OCI-M2 (cell line): ENCODE results near the gene CUEDC1.
"Not testable (repeated sequence)": the region's sequence is repeated elsewhere in the genome, so short reads cannot be mapped to it uniquely, and the experiment has no call there.

Experiments used
- DNase-seq: peaks from one replicate; lab custom pipeline; 2025; ENCODE audit not compliant: unreplicated experiment; lab: John Stamatoyannopoulos, UW

Gene CUEDC1

GRCh38 chr17:57985675-57985974 is 30.4 kb upstream of the CUEDC1 start:
- DNase-seq = no peak

DNA sequence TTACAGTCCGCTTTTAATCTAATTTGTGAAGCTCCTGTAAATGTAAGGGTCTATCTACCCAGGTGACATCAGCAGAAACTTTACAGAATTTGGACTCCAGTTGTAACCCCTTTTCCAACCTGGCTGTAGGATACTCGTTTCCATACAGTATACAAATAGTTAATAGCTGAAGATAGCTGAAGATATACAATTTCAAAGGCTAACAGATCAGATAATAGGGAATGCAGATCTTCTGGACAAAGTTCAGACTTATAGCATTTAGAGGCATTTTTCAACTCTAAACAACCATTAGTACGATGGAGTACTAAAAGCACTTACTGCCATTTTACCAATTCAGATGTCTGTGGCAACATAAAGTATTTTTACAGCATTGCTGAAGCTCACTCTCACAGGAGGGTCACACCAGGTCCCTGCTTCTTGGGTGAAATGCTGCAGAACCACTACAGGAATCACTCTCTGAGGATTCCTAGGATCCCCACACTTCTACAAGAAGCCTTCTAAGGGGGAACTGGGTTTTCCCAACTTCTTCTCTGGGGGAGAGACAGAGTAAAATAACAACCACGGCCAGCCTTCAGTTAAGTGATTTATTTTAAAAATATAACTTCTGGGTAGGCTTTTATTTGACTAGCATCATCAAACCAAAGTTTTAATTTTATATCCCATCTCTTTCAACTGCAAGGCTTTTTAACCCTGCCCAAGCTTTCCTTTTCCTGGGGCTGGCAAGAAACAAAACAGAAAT is 29.9 kb upstream of the CUEDC1 start:
- DNase-seq = no peak

GRCh38 chr17:57984261-57984890 is 29.2 kb upstream of the CUEDC1 start:
- DNase-seq = no peak

DNA sequence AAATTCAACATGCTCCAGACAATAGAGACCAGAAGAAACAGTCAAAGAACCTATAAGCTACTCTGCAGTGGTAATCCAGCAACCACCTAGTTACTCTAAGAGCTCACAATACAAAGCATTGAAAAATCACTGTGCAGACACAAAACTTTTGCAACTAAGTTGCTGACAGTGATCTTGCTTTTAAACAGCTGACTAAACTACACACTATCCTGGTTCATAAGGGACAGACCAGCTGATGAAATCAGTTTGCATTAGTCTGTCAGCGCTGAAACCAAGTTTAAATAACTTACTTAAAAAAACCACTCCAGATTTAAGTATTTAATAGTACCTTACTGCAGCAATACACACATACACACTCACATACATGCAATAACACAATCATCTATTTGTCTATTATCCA is 28.2 kb upstream of the CUEDC1 start:
- DNase-seq = no peak

GRCh38 chr17:57982452-57983170 is 27.4 kb upstream of the CUEDC1 start:
- DNase-seq = no peak

DNA sequence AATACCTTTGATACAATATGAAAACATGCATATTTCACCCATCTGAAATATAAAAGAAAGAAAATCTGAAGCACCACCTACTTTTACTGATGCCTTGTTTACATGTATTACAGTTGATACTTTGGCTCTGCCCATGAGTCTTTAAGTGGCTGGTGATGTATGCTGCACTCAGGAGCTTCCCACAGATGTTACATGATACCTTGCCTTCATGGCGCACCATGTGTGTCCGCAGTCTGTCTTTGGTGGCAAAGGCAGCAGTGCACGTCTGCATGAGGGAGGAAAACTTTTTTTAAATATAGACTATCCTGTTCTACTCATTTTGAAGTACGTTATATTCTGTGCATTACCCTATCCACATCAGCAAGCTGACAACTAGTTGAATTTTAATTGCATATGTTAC is 25.3 kb upstream of the CUEDC1 start:
- DNase-seq = no peak

- DNase-seq = no peak
Observed at GRCh38 chr17:57979076-57979475, 23.9 kb upstream of the CUEDC1 start.

DNA sequence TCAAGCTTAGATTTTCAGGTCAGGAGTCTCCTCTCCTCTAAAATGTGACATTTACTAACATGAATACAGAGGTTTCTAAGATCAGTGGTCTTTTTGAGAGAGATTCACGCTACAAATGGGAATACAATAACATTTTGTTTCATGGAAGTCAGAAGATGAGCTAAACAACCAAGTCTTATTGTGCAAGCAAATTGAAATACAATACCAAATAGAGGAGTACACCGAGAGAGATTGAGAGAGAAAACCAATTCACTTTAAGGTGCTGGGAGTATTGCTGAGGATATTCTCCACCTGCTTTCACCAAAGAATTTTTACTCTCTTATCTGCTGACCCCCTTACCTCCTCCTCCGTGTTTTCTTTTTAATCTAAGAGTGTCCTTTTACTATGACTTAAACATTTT is 21.4 kb upstream of the CUEDC1 start:
- no peak for DNase-seq

DNA sequence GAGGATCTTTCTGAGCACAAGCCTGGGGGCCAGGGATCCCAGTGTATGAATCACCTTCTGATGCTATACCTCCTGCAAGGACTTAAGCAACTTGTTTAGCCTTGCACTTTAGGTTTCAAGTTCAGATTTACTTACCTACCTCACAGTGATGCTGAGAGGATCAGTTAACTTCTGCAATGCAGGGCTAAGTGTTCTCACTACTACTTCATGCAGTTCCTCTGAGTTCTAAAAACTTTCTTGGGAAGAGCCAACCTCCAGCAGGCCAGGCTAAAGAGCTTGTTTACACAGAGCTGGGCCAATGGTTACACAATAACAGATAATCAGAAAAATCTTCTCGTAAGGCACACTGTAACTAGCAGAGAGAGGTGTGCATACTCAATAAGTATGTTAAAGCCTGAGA is 19.8 kb upstream of the CUEDC1 start:
- DNase-seq = no peak

DNA sequence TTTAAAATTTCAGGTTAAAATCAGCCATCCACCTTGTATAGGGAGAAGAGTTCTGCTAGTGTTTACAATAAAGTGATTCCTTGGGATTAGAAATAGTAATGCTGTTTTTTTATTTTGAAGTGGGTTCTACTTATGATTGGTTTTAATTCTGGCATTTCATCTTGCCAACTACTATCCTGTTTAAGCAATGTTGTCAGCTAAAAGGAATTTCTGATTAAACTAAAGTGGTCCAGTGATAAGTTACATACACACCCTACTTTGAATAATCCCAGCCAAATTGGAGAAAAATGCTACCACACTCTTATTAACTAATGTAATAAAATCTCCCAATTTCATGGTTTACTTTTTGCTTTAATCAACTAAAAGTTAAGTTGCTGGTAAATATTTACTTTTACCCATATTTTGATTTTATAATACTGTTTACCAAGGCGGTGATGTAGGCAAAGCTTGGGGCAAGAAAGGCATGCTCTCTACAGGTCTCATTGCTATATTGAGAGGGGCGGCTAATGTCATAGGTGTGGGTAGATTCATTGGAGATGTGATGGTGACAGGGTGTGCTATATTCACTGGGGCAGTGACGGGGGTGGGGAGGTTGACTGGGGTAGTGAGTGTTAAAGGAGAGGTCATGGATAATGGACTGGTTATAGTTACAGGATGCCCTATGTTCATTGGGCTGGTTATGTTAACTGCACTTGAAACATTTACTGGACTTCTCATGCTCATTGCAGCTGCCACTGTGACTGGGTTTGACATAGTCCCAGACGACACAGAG is 19.0 kb upstream of the CUEDC1 start:
- DNase-seq = not testable (repeated sequence)

GRCh38 chr17:57972151-57972550 is 16.9 kb upstream of the CUEDC1 start:
- no peak for DNase-seq

- DNase-seq = no peak
Observed at GRCh38 chr17:57971572-57971971, 16.4 kb upstream of the CUEDC1 start.

DNA sequence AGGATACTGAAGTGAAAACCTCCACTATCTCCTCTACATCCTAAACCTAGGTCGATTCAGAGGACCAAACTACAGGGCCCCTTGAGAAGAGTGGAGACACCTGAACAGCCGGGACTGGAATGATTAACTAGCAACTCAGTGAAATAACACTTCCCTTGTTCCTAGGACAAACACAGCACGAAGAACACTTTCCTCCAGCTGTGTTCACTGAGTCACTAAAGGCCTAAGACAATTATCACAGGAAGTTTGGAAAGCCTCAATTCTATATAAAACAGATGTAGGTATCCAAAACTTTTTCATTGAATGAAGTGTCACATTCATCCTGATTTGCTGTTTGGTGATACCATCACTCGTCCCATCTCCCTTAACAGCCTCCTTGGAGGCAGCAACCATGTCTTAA is 15.5 kb upstream of the CUEDC1 start:
- no peak for DNase-seq

- DNase-seq = no peak
Observed at GRCh38 chr17:57968456-57968855, 13.2 kb upstream of the CUEDC1 start.

GRCh38 chr17:57966875-57967274 is 11.7 kb upstream of the CUEDC1 start:
- DNase-seq = no peak

DNA sequence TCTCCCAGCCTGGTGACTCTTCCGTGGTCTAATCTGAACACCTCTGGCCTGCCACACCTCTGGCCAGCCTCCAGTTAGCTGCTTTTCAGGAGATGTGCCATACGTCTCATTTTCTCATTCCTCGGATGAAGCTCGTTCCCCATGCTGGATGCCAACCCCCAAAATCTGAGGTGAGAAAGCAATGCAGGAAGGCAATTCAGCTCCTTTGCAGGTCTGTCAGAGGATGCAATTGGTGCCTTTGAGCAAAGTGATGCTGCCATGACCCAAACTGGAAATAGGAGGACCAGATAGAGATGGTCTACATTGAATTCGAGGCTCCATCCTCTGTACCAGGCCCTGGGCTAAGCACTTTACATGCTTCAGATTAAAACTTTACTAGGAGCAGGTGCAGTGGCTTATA is 11.0 kb upstream of the CUEDC1 start:
- no peak for DNase-seq

GRCh38 chr17:57965521-57966160 is 10.4 kb upstream of the CUEDC1 start:
- DNase-seq = no peak

- DNase-seq = no peak
Observed at GRCh38 chr17:57963149-57963511, 7.9 kb upstream of the CUEDC1 start.

- DNase-seq = no peak
Observed at GRCh38 chr17:57962279-57963148, 7.3 kb upstream of the CUEDC1 start.

GRCh38 chr17:57959929-57960328 is 4.7 kb upstream of the CUEDC1 start:
- no peak for DNase-seq
